Activated CD4-positive, alpha-beta T cell treated with anti-CD3 and anti-CD28 coated beads, Interleukin-2, Interleukin-6, amounts not matched to agents 100 ng/mL and 50 ng/mL, durations not matched to agents 16 hours and 8 hours (primary cell): ENCODE data around the gene MYO1C.

Experiments used
- DNase-seq: peaks from one replicate; pipeline ENCODE4 v3.0.0-alpha.2; 2020

Gene MYO1C

DNA sequence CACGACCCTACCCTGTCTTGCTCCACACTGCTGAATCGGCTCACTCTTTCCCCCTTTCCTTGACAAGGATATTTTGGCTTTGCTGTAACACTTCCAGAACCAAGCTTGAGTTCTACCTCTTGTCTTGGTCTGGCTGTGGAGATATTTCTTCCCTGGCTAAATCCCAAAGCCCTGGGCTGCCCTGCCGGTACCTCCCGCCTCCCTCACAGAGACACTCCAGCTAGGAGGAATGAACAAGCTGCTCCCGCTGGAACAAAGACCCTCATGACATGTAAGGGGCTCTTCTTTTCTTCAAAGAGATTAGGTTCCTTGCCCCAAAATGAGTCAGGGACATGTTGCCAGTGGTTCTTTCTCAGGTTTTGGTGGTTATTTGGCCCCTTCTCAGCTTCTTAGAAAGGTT lies 13.1 kb upstream of the MYO1C start:
- DNase-seq = no peak

DNA sequence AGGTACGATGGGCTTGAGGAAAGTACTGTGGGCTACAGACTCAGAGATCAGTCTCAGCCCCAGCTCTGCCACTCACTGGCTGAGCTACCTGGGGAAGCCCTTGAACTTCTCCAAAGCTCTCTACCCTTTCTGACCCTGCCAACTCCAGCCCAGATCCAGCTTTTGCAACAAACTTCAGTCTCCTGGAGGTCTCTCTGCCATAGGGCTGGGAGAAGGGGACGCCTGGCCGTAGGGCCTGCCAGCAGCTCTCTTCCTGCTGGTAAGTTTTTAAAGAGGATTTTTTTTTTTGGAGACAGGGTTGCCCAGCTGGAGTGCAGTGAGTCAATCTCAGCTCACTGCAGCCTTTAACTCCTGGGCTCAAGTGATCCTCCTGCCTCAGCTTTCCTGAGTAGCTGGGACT lies 12.4 kb upstream of the MYO1C start:
- no peak for DNase-seq

DNA sequence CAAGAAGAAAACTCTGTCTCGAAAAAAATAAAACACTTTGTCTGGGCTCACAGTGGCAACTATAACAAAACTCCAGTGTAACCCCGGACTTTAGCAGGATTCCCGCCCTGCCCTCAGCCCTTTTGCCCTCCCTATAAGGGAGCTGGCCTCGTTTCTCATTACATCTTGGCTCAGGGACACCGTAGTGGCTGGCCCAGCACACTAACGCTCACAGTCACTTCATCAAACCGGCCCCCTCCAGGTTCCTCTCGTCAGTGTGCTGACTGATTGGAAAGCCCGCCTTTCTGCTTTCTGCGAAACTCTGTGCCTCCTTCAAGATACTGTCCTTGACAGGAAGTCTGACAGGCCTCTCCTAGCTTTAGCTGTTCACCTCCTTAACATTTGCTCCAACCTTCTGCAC lies 11.2 kb upstream of the MYO1C start:
- DNase-seq = no peak

DNA sequence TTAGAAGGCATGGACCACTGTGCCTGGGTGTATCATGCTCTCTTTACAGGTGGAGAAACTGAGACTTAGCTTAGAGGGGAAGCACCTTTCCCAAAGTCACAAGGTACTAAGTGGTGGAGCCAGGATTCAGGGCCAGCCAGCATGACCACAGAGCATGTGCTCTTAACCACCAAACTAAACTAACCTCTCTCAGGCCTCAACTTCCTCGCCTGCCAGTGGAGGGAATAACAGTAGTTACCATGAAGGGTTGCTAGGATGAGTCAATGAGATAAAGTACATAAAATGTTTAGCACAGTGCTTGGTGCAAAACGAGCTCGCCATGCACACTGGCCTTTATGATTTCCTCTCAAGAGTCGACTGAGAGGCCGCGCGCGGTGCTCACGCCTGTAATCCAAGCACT lies 6.4 kb upstream of the MYO1C start:
- no peak for DNase-seq

DNA sequence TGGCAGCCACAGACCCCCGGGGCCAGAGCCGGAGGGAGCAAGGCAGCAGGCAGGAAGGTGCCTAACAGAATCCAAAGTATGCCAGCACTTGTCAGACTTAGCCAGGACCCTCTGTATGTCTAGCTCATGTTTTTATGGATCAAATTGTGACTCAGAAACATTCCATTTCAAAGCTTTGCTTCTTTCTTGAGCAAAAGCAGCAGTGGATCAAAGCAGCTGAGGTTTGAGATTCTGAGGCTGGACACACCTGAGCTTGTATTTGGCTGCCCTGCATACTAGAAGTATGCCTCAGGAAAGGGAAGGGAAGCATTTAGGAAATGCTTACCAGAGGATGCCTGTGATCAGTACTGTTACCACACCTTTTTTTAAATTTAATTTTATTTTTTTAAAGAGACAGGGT lies 5.7 kb upstream of the MYO1C start:
- DNase-seq = no peak

- no peak for DNase-seq
Observed at GRCh38 chr17:1497831-1498230, 5.3 kb upstream of the MYO1C start.

DNA sequence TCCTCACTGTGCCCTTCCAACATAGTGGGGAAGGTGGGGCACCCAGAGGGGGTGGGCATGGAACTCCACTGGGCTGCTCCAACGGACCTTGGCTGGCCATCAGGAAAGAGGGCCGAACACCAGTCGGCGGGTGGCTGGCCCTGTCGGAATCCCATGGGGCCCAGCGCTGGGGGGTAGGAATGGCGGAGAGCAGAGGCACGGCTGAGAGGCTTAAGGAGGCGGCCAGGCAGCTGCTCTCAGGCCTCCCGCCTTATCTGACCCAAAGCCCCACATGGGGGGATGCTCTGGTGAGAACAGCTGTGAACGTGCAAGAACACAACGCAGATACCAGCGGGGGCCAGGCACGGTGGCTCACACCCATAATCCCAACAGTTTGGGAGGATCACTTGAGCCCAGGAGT lies 4.4 kb upstream of the MYO1C start:
- DNase-seq = no peak

GRCh38 chr17:1495265-1495989 lies 2.9 kb upstream of the MYO1C start:
- no peak for DNase-seq

DNA sequence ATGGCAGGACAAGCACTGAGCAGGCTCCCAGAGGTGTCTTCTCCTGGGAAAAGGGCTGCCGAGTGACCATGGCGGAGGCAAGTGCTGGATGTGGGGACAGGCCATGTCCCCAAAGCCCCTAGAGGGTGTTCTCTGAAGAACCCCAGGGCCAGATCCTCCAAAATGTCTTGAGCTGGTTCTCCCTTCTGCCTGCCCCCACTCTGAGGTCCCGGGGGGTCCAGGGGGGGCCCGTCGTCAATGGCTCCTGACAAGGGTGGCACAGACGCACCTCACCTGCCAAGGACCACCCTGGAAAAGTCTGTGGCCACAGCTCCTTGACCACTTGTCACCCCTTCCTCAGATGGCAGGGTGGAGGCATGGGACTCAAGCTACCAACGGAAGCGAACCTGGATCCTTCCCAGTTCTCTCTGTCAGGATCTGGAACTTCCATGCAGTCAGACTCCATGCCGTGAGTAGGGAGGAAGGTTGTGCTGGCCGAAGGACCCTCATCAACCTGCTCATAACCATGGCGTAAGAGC lies 2.3 kb upstream of the MYO1C start:
- no peak for DNase-seq

DNA sequence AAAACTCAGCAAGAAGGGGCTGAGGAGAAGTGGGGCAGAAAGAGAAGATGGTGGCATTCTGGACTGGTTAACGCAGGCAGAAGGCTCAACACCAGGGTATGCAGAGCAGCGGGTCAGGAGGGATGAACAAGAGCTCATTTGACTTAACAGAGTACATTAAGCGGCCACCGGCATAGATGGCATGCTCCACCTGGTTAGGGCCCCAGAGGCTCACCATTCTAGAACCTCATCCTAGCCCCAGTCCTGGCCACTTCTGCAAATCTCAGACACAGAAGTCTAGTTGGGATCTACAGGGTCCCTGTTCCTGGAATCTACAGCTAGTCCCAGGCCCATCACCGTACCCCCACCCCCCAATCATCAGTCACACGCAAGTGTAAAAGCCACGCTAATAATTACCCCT lies 1.7 kb upstream of the MYO1C start:
- no peak for DNase-seq

GRCh38 chr17:1493291-1493980 lies 950 bp upstream of the MYO1C start:
- no peak for DNase-seq

DNA sequence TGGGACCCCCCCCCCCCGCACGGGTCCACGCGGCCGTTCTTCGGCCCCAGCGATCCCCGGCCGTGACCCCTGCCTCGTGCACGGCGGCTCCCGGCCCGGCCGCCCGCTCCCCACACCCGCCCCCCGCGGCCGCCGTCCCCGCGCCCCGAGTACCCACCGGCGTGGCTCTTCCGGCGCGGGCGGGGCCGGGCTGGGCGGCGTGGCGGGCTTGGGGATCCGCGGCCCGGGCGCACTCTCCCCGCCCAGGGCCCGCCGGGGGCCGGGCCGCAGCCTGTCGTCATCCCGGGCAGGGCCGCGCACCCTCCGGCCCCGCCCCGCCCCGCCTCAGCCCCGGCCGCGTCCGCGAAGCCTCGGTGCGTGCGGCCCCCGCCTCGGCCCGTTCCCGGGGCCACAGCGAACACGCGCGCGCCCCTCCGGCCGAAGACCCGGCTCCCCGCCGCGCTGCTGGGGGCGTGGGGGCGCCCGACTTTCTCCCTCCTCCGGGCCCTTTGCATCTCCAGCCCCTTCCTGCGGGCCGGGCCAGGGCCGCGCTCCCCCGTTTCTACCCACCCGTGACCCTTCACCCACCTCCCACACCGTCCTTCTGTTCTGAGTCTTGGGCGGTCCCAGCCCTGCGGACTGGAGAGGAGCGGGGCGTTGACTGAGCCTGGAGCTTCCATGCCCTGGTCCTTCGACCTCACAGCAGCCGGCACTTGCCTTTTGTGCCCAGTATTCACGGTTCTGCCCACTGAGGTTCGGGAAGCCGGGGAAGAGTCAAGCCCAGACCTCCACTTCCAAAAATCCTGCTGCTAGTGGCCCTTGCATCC lies 840 bp downstream of the MYO1C start:
- DNase-seq = peak; percentile 60

DNA sequence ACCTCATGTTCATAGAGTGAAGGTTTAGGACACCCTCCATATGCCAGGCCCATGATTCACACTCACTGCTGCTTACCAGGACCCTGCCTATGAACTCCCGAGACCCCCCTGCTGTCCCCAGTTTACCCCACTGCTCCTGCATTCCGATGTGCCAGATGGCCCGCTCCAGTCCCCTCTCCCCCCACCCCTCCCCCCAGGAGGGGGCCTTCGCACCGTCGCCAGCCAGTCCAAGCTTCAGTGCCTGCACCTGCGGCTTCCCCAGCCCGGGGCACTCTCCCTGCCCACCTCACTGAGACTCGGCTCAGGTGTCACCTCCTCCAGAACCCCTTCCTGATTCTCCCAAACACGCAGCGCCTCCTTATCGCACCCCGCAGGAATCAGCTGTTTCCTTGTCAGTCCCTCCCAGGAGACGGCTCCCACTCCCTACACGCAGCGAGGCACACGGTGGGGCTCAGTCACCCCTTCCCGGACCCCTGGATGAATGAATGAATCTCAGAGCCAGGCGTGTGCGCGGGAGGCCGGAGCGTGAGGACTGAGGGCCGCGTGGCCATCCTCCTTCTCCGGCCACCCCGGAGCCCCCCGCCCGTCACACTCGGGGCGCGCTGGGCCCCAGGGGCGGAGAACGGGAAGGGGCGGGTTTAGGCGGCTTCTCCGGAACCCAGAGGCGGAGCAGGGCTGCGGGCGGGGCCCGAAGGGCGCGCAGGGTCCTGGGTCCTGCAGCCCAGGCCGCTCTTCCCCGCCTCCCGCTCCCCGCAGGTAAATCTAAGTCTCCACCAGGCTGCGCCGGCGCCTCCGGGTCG lies 1.6 kb downstream of the MYO1C start:
- DNase-seq = peak; percentile 78

GRCh38 chr17:1488826-1489270 lies 3.6 kb downstream of the MYO1C start:
- DNase-seq = no peak

DNA sequence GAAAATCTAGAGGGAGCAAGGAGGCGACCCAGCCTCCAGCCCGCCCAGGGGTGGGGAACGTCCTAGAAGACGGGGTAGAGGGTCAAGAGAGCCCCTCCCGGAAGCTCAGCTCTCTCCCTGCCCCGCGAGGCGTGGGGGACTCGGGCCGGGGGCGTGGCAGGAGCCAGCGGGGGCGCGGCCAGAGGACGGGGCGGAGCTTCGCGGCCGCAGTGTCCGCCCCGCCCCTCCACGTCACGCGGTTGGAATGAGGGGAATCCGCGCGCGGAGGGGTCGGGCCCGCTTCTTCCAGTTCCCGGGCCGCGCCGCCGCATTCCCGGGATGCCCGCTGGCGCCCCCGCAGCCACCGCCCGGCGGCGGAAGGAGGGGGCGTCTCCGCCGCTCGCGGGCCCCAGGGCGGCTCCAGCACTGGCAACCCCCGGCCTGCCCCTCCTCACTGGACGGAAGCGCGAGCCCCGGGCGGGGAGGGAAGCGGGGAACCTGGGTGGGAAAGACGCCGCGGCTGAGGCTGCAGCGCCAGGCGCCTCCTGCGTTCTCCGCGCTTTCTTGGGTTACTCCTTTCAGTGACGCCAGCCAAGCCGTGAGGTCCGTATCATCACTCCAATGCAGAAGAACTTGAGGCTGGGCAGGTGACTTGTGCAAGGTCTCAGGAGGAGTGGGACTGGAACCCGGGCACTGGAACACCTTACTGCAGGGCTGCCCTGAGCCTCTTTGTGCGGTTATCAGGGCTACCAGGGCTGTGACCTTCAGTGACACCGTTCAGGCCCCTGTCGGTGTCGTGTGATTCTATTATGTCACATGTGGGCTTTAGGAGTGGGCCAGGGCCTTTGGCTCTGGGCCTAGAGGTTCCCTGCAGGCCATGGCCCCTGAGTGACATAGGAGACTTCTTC lies 4.3 kb downstream of the MYO1C start:
- DNase-seq = peak; percentile 70

DNA sequence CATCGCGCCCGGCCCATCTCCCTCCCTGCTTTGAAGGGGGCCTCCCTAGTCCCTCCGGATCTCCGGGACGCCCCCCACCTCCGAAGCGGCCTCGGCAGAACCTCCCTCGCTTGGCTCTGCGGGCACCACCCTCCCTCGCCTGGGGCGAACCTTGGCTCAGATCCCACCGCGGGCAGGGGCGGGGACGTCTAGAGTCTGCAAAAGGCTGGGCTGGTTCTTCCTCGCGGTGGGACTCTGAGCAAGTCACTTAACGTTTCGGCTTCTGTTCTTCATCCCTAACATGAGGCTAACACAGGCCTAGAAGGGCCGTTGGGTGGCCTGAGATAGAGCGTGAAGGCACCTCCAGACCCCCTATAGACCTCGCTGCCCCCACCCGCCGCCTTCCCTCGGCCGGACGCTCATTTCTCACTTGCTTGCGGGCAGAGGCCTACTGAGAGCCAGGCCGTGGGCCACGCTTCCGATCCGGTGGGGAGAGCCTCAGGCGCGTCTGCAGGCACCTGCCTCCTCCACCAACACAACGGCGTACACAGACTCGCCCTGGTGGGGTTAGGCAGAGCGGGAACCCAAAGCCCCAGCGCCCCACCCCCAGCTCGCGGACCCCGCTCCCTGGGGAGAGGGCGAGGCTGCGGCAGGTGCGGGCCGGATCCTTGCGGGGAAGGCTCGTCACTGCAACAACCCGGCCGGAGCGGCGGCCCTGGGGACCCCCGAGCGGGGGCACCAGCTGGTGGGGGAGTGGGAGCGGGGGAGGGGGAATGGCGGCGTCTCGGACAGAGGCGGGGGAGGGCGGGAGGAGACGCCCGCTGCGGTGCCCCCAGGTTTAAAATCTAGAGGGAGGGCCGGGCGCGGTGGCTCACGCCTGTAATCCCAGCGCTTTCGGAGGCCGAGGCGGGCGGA lies 5.4 kb downstream of the MYO1C start:
- peak; percentile 68 for DNase-seq

GRCh38 chr17:1485423-1486376 lies 6.8 kb downstream of the MYO1C start:
- DNase-seq = peak; percentile 68

GRCh38 chr17:1484676-1485422 lies 7.6 kb downstream of the MYO1C start:
- DNase-seq = peak; percentile 41
